ENCODE results near the gene SELP. TPM values are rescaled to one million over a fixed set of nuclear protein-coding genes. Genes with fewer than 3 reads are reported as not detected.
"Not testable (repeated sequence)": the region's sequence is repeated elsewhere in the genome, so short reads cannot be mapped to it uniquely, and the experiment has no call there.

SELP gene
- 1 to 10 TPM in 2 of 4 donors, under 1 TPM in 2; 0.85 to 2.5 (median 1.2) TPM for total RNA-seq

DNA sequence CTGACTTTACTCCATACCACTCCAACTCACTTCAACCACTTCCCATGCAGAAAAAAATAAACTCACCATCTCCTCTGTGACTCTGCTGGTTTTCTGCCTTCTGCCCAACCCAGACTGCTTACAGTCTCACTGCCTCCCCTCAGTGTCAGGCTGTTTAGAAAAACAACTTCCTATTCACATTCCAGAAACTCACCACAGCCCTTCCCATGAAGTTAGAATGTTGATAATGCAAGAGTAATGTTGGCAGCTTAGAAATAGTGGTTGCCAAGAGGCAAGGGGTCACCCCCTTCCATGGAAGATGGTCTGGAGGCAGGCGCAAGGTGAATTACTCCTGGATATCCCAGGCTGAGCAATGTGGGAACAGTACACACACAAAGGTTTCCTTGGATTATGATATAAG lies at the start of gene SELP:
Gene SELP, minus strand, starts transcription at position 119 of the 400 bp plus-strand sequence. Its CDS starts 50 bp downstream, at position 69.
- DNase-seq, result no peak
- Histone ChIP-seq H3K9me3 (peaks cover 0 to 6% (median 0%) of the 10 kb centered on the region in 3 donors), H3K4me1 (no peaks in the 10 kb centered on the region), H3K36me3 (no peaks in the 10 kb centered on the region), H3K4me3 (no peak within 1 kb of the TSS), H3K27me3 (no peaks in the 10 kb centered on the region), H3K27ac (no peak within 1 kb of the TSS)
- no peak for TF ChIP-seq POLR2A (IDR thresholded peaks at IDR 0.05)
- TF ChIP-seq, protein P1, sequence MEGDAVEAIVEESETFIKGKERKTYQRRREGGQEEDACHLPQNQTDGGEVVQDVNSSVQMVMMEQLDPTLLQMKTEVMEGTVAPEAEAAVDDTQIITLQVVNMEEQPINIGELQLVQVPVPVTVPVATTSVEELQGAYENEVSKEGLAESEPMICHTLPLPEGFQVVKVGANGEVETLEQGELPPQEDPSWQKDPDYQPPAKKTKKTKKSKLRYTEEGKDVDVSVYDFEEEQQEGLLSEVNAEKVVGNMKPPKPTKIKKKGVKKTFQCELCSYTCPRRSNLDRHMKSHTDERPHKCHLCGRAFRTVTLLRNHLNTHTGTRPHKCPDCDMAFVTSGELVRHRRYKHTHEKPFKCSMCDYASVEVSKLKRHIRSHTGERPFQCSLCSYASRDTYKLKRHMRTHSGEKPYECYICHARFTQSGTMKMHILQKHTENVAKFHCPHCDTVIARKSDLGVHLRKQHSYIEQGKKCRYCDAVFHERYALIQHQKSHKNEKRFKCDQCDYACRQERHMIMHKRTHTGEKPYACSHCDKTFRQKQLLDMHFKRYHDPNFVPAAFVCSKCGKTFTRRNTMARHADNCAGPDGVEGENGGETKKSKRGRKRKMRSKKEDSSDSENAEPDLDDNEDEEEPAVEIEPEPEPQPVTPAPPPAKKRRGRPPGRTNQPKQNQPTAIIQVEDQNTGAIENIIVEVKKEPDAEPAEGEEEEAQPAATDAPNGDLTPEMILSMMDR (IDR thresholded peaks at IDR 0.05 in 4 of 5, conservative IDR thresholded peaks at IDR 0.05 in 1 of 5), result no peak
- in situ Hi-C loops (cut with MboI; ENCODE audit: low sequenced_read_pairs in 4 of 4), result no loop called here
- intact Hi-C loops (cut with DNase I; ENCODE audit: low total_unique reads), result no loop called here
- no peak for ATAC-seq

DNA sequence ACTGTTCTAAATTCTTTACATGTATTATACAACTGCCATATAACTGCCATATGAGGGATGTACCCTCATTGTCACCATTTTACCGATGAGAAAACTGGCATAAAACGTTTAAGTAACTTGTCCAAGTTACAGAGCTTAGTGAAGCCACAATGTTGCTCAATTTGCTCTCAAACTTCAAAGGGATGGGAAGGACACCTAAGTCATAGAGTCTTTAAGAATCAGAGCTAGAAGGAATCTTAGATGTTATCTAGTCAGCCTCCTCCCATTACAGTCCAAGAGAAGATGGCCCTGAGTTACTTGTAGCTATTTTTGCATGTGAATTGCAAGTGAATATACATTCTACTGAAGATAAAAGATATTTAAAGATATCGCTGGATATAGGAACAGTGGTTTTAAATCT lies 49.8 kb upstream of the SELP start:
- Histone ChIP-seq H3K4me3 (no peak overlapping the region), H3K27ac (no peak overlapping the region), H3K36me3 (no peaks in the 10 kb centered on the region), H3K27me3 (no peaks in the 10 kb centered on the region), H3K4me1 (no peaks in the 10 kb centered on the region), H3K9me3 (no peaks in the 10 kb centered on the region)
- TF ChIP-seq POLR2A (IDR thresholded peaks at IDR 0.05), result no peak
- intact Hi-C loops (cut with DNase I; ENCODE audit: low total_unique reads) (no loop called here), in situ Hi-C loops (cut with MboI; ENCODE audit: low sequenced_read_pairs in 4 of 4) (no loop called here)
- no peak for ATAC-seq
- DNase-seq, result no peak

DNA sequence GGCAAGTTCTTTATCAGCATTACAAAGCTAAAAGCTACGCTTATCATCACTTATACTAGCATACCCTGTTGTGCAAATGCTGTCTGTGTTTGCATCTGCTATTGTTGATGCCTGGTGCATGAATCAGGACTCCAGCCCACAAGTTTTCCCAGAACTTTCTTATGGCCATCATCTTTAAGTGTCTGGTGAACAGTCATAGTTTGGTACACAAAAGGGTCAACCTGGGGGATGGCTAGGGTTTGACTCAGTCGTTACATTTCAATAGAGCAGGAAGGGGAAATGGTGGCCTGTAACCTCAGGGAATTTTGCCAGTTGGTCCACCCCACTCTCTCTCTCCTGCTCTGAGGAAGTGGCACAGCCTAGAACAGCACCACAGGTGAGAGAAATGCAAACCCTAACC lies 46.1 kb upstream of the SELP start:
- H3K27ac ChIP-seq, result no peak overlapping the region
- intact Hi-C loops (cut with DNase I; ENCODE audit: low total_unique reads), result no loop called here
- no peaks in the 10 kb centered on the region for H3K9me3 ChIP-seq
- ATAC-seq, result no peak
- H3K4me3 ChIP-seq, result no peak overlapping the region
- TF ChIP-seq, protein P1 (IDR thresholded peaks at IDR 0.05 in 4 of 5, conservative IDR thresholded peaks at IDR 0.05 in 1 of 5), result no peak
- TF ChIP-seq POLR2A (IDR thresholded peaks at IDR 0.05), result no peak
- no peaks in the 10 kb centered on the region for H3K27me3 ChIP-seq
- no peaks in the 10 kb centered on the region for H3K36me3 ChIP-seq
- no peaks in the 10 kb centered on the region for H3K4me1 ChIP-seq
- in situ Hi-C loops (cut with MboI; ENCODE audit: low sequenced_read_pairs in 4 of 4), result no loop called here
- no peak for DNase-seq

DNA sequence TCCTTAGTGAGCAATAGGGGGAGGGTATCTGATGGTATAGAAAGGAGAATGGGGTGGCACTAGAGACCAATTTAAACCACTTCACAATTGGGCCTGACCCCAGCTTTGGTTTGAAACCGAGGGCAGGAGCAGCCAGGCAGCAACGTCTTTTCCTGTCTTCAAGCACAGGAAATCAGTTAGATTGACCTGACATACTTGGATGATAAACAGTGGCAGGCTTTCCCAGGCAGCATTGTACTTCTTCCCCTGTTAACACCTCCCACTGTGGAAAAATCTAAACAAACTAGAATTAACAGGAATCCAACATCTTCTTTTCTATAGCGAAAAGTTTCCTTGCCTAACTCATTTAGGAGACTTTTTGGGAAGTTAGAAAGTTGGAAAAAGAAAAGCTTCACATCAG lies 40.9 kb upstream of the SELP start:
- no peaks in the 10 kb centered on the region for H3K36me3 ChIP-seq
- ATAC-seq (no peak), DNase-seq (no peak)
- H3K4me3 ChIP-seq, result no peak overlapping the region
- H3K27me3 ChIP-seq, result no peaks in the 10 kb centered on the region
- intact Hi-C loops (cut with DNase I; ENCODE audit: low total_unique reads) (no loop called here), in situ Hi-C loops (cut with MboI; ENCODE audit: low sequenced_read_pairs in 4 of 4) (no loop called here)
- H3K9me3 ChIP-seq, result no peaks in the 10 kb centered on the region
- no peak for TF ChIP-seq POLR2A (IDR thresholded peaks at IDR 0.05)
- TF ChIP-seq, protein P1 (IDR thresholded peaks at IDR 0.05 in 4 of 5, conservative IDR thresholded peaks at IDR 0.05 in 1 of 5), result no peak
- H3K27ac ChIP-seq, result no peak overlapping the region
- H3K4me1 ChIP-seq, result no peaks in the 10 kb centered on the region

DNA sequence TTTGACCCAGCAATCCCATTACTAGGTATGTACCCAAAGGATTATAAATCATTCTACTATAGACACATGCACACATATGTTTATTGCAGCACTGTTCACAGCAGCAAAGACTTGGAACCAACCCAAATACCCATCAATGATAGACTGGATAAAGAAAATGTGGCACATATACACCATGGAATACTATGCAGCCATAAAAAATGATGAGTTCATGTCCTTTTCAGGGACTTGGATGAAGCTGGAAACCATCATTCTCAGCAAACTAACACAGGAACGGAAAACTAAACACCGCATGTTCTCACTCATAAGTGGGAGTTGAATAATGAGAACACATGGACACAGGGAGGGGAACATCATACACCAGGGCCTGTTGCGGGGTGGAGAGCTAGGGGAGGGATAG lies 40.3 kb upstream of the SELP start:
- H3K9me3 ChIP-seq; H3K36me3 ChIP-seq; intact Hi-C loops (cut with DNase I; ENCODE audit: low total_unique reads); in situ Hi-C loops (cut with MboI; ENCODE audit: low sequenced_read_pairs in 4 of 4); H3K4me3 ChIP-seq; H3K27ac ChIP-seq; ATAC-seq; H3K4me1 ChIP-seq; H3K27me3 ChIP-seq; DNase-seq: not testable (repeated sequence)

DNA sequence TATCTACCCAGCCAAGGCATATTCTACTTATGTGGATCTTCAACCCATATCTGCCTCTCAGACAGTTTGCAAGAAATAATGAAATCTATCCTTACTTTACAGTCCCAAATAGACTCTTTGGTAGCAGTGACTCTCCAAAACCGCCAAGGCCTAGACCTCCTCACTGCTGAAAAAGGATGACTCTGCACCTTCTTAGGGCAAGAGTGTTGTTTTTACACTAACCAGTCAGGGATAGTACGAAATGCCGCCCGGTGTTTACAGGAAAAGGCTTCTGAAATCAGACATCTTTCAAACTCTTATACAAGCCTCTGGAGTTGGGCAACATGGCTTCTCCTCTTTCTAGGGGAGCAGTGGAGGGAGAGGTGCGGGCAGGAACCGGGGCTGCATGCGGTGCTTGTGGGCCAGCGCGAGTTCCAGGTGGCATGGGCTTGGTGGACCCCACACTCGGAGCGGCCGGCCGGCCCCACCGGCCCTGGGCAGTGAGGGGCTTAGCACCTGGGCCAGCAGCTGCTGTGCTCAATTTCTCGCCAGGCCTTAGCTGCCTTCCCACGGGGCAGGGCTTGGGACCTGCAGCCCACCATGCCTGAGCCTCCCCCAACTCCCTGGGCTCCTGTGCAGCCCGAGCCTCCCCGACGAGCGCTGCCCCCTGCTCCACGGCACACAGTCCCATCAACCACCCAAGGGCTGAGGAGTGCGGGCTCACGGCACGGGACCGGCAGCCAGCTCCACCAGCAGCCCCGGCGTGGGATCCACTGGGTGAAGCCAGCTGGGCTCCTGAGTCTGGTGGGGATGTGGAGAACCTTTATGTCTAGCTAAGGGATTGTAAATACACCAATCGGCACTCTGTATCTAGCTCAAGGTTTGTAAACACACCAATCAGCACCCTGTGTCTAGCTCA lies 38.0 kb upstream of the SELP start:
- ATAC-seq; H3K27ac ChIP-seq; H3K9me3 ChIP-seq; H3K36me3 ChIP-seq; H3K4me3 ChIP-seq; DNase-seq; H3K4me1 ChIP-seq; in situ Hi-C loops (cut with MboI; ENCODE audit: low sequenced_read_pairs in 4 of 4); intact Hi-C loops (cut with DNase I; ENCODE audit: low total_unique reads); H3K27me3 ChIP-seq: not testable (repeated sequence)

DNA sequence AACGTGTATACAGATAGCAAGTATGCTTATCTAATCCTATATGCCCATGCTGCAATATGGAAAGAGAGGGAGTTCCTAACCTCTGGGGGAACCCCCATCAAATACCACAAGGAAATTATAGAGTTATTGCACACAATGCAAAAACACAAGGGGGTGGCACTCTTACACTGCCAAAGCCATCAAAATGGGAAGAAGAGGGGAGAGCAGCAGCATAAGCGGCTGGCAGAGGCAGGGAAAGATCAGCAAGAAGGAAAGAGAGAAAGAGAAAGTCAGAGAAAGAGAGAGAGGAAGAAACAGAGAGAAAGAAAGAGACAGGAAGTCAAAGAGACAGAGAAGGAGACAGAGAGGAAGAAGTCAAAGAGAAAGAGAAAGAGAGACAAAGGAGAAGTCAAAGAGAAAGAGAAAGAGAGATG lies 37.3 kb upstream of the SELP start:
- H3K27ac ChIP-seq, result not testable (repeated sequence)

DNA sequence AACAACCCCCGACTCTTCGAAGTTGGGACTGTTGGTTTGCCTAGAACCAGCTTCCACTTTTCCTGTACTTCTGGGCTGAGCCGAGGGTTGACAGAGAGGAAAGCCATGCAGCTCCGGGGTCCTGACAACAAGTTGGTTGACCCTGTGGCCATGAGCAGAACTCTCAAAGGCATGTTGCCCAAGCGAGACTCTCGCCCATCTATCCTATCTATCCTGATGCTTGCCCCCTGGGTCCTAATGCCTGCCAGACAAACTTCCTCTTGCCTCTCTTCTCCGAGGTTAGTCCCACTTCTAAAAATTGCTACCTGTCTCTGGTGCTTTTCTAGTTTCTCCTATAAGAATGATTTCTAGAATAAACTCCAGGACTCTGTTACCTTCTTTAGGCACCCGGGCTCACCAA lies 32.8 kb upstream of the SELP start:
- DNase-seq; intact Hi-C loops (cut with DNase I; ENCODE audit: low total_unique reads); ATAC-seq; H3K4me1 ChIP-seq; H3K27ac ChIP-seq; H3K4me3 ChIP-seq; in situ Hi-C loops (cut with MboI; ENCODE audit: low sequenced_read_pairs in 4 of 4); H3K36me3 ChIP-seq; H3K9me3 ChIP-seq; H3K27me3 ChIP-seq: not testable (repeated sequence)

More for the DNA sequence above, 37.3 kb upstream of the SELP start:
- DNase-seq; H3K27me3 ChIP-seq; intact Hi-C loops (cut with DNase I; ENCODE audit: low total_unique reads); H3K4me3 ChIP-seq; H3K4me1 ChIP-seq; H3K36me3 ChIP-seq; H3K9me3 ChIP-seq; in situ Hi-C loops (cut with MboI; ENCODE audit: low sequenced_read_pairs in 4 of 4); ATAC-seq: not testable (repeated sequence)

DNA sequence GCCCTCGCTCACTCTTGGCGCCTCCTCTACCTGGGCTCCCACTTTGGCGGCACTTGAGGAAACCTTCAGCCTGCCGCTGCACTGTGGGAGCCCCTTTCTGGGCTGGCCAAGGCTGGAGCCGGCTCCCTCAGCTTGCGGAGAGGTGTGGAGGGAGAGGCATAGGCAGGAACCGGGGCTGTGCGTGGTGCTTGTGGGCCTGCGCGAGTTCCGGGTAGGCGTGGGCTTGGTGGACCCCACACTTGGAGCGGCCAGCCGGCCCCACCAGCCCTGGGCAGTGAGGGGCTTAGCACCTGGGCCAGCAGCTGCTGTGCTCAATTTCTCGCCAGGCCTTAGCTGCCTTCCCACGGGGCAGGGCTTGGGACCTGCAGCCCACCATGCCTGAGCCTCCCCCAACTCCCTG lies 31.1 kb upstream of the SELP start:
- H3K4me3 ChIP-seq; H3K27ac ChIP-seq; H3K9me3 ChIP-seq; DNase-seq; H3K27me3 ChIP-seq; ATAC-seq; H3K4me1 ChIP-seq; H3K36me3 ChIP-seq; intact Hi-C loops (cut with DNase I; ENCODE audit: low total_unique reads); in situ Hi-C loops (cut with MboI; ENCODE audit: low sequenced_read_pairs in 4 of 4): not testable (repeated sequence)
